ENCODE results near the gene KIF6. TPM values are rescaled to one million over a fixed set of nuclear protein-coding genes. Genes with fewer than 3 reads are reported as not detected.

The KIF6 gene
- total RNA-seq, 4 donors from 2014 or later: 0.83 to 2.6 (median 1.1) TPM

- Histone ChIP-seq H3K4me1 (peaks cover 2 to 9% (median 6%) of the 10 kb centered on the region in 4 donors), H3K27me3 (peaks cover 0 to 30% (median 0%) of the 10 kb centered on the region in 4 donors), H3K27ac (replicated peaks in 1 of 4) (no peak overlapping the region), H3K9me3 (no peaks in the 10 kb centered on the region), H3K4me3 (no peak overlapping the region), H3K36me3 (no peaks in the 10 kb centered on the region)
- intact Hi-C loops (cut with DNase I): loop anchor here (5.0 kb wide), 2 partner anchors 135 to 215 kb away; no protein-coding TSS in a partner anchor
- WGBS: 94% methylated on average over 2 of the region's 2 CpGs
- DNase-seq (ENCODE audit: extremely low spot score): no peak
- TF ChIP-seq CTCF (IDR thresholded peaks at IDR 0.05): no peak
- no peak for TF ChIP-seq EP300 (IDR thresholded peaks at IDR 0.05)
- no peak for TF ChIP-seq POLR2A (IDR thresholded peaks at IDR 0.05; ENCODE audit: low read depth)
Observed at GRCh38 chr6:39302011-39302410, 423.2 kb downstream of the KIF6 start.

GRCh38 chr6:39301606-39302005, 423.6 kb downstream of the KIF6 start:
- 59% methylated on average over 7 of the region's 7 CpGs for WGBS
- TF ChIP-seq EP300 (IDR thresholded peaks at IDR 0.05) (no peak), POLR2AphosphoS5 (IDR thresholded peaks at IDR 0.05) (no peak), CTCF (IDR thresholded peaks at IDR 0.05) (no peak), POLR2A (IDR thresholded peaks at IDR 0.05; ENCODE audit: low read depth) (no peak)
- no peak overlapping the region for H3K4me3 ChIP-seq
- H3K27me3 ChIP-seq: peaks cover 0 to 30% (median 0%) of the 10 kb centered on the region in 4 donors
- no peak for DNase-seq (ENCODE audit: extremely low spot score)
- no peak overlapping the region for H3K27ac ChIP-seq (replicated peaks in 1 of 4)
- peaks cover 4 to 12% (median 8%) of the 10 kb centered on the region in 4 donors for H3K4me1 ChIP-seq
- H3K9me3 ChIP-seq: no peaks in the 10 kb centered on the region
- H3K36me3 ChIP-seq: no peaks in the 10 kb centered on the region
- intact Hi-C loops (cut with DNase I): loop anchor here (5.0 kb wide), 2 partner anchors 134 to 214 kb away; no protein-coding TSS in a partner anchor

DNA sequence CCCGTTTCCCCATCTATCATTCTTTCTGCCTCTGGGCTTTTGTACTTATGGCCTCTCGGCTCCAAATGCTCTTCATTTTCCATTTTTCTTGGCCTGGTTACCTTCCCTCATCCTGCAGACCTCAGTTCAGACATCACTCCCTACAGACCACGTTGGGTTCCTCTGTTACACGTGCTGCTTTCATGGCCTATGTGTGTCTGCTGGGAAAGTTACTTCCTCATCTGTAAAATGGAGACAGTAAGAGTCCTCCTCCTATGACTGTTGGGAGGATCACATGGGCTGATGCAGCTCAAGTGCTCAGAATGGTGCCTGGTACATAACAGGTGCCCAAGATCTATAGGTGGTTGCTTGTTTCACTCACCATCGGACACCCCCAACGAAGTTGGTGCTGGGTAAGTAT, 424.5 kb downstream of the KIF6 start:
- 87% methylated on average over 6 of the region's 6 CpGs for WGBS
- Histone ChIP-seq H3K4me1 (peaks cover 6 to 19% (median 12%) of the 10 kb centered on the region in 4 donors), H3K36me3 (no peaks in the 10 kb centered on the region), H3K27ac (replicated peaks in 1 of 4) (no peak overlapping the region), H3K9me3 (no peaks in the 10 kb centered on the region), H3K4me3 (no peak overlapping the region), H3K27me3 (peaks cover 0 to 30% (median 0%) of the 10 kb centered on the region in 4 donors)
- intact Hi-C loops (cut with DNase I): loop anchor here (5.0 kb wide), 2 partner anchors 133 to 213 kb away; no protein-coding TSS in a partner anchor
- no peak for DNase-seq (ENCODE audit: extremely low spot score)
- no peak for TF ChIP-seq EP300 (IDR thresholded peaks at IDR 0.05)
- no peak for TF ChIP-seq CTCF (IDR thresholded peaks at IDR 0.05)
- TF ChIP-seq POLR2AphosphoS5 (IDR thresholded peaks at IDR 0.05): no peak
- no peak for TF ChIP-seq POLR2A (IDR thresholded peaks at IDR 0.05; ENCODE audit: low read depth)

GRCh38 chr6:39298061-39298460, 427.1 kb downstream of the KIF6 start:
- Histone ChIP-seq H3K36me3 (no peaks in the 10 kb centered on the region), H3K4me1 (peaks cover 5 to 18% (median 10%) of the 10 kb centered on the region in 4 donors), H3K9me3 (no peaks in the 10 kb centered on the region), H3K4me3 (no peak overlapping the region), H3K27me3 (peaks cover 0 to 37% (median 0%) of the 10 kb centered on the region in 4 donors), H3K27ac (replicated peaks in 1 of 4) (no peak overlapping the region)
- no peak for DNase-seq (ENCODE audit: extremely low spot score)
- intact Hi-C loops (cut with DNase I): no loop called here
- 78% methylated on average over 9 of the region's 10 CpGs for WGBS
- no peak for TF ChIP-seq CTCF (IDR thresholded peaks at IDR 0.05)
- TF ChIP-seq POLR2AphosphoS5 (IDR thresholded peaks at IDR 0.05): no peak
- TF ChIP-seq POLR2A (IDR thresholded peaks at IDR 0.05; ENCODE audit: low read depth): no peak
- no peak for TF ChIP-seq EP300 (IDR thresholded peaks at IDR 0.05)

Data from esophagus muscularis mucosa (tissue), 4 donors.